Hepatocyte (in vitro differentiated cells): ENCODE results near the gene RXRA. TPM values are rescaled to one million over a fixed set of nuclear protein-coding genes. Genes with fewer than 3 reads are reported as not detected.

Experiments
- DNase-seq: peaks from one replicate; pipeline ENCODE4 v3.0.0-alpha.2; 2016; ENCODE audit warnings: low spot score
- H2AFZ ChIP-seq: fragments of 200-600 bp; sonication (generic); 2 replicates; pipeline ENCODE4 v1.6.0; 2016; ENCODE audit warnings: antibody characterized with exemption, mild to moderate bottlenecking
- H3K27ac ChIP-seq: fragments of 200-600 bp; sonication (generic); 2 replicates; pipeline ENCODE4 v1.5.1; 2016; ENCODE audit warnings: mild to moderate bottlenecking
- H3K27me3 ChIP-seq: fragments of 200-600 bp; sonication (generic); 2 replicates; pipeline ENCODE4 v1.6.1; 2016
- H3K36me3 ChIP-seq: fragments of 200-600 bp; sonication (generic); replicated peaks from 2 replicates; pipeline ENCODE4 v1.5.1; 2016; ENCODE audit warnings: low read depth; ENCODE audit not compliant: insufficient read depth
- H3K4me1 ChIP-seq: fragments of 200-600 bp; sonication (generic); 2 replicates; pipeline ENCODE4 v1.5.1; 2016; ENCODE audit warnings: mild to moderate bottlenecking, moderate library complexity; ENCODE audit not compliant: insufficient read depth
- H3K4me2 ChIP-seq: fragments of 200-600 bp; sonication (generic); 2 replicates; pipeline ENCODE4 v1.6.0; 2016
- H3K4me3 ChIP-seq: fragments of 200-600 bp; sonication (generic); 2 replicates; pipeline ENCODE4 v1.5.1; 2016; ENCODE audit warnings: mild to moderate bottlenecking
- H3K79me2 ChIP-seq: fragments of 200-600 bp; sonication (generic); 2 replicates; pipeline ENCODE4 v1.6.0; 2017; ENCODE audit warnings: mild to moderate bottlenecking
- H3K9me2 ChIP-seq: fragments of 200-600 bp; sonication (generic); replicated peaks from 2 replicates; pipeline ENCODE4 v1.6.0; 2017; ENCODE audit warnings: mild to moderate bottlenecking; ENCODE audit not compliant: insufficient read depth
- H3K9me3 ChIP-seq: fragments of 200-600 bp; sonication (generic); 2 replicates; pipeline ENCODE4 v1.5.1; 2016; ENCODE audit warnings: low read depth, mild to moderate bottlenecking
- H4K20me1 ChIP-seq: fragments of 200-600 bp; sonication (generic); 2 replicates; pipeline ENCODE4 v1.6.0; 2016; ENCODE audit warnings: mild to moderate bottlenecking; ENCODE audit not compliant: insufficient read depth, poor library complexity, severe bottlenecking
- EZH2 ChIP-seq: fragments of 200-600 bp; sonication (generic); IDR thresholded peaks from 2 replicates; pipeline ENCODE4 v1.6.1; 2016; ENCODE audit warnings: antibody characterized with exemption, mild to moderate bottlenecking, borderline replicate concordance
- EZH2phosphoT487 ChIP-seq: fragments of 200-600 bp; sonication (generic); IDR thresholded peaks from one replicate; pipeline ENCODE4 v1.6.1; 2018; ENCODE audit warnings: antibody characterized with exemption, mild to moderate bottlenecking, low read depth, moderate library complexity; ENCODE audit not compliant: unreplicated experiment, severe bottlenecking
- WGBS: methylation state at CpG from one replicate; pipeline ENCODE4 v1.1.6; 2016; ENCODE audit warnings: low lambda C conversion rate; ENCODE audit errors: missing lambda C conversion rate; 5-methylcytosine and 5-hydroxymethylcytosine counted together
- polyA plus RNA-seq: library from polyadenylated mRNA; unstranded; fragments of >200 nt; fragmentation: Nextera tagmentation; extraction: Ambion mirVana; gene quantifications from 2 replicates; pipeline ENCODE4 v1.2.1, GENCODE V29; 2016
- total RNA-seq: library from RNA; depleted of rRNA; stranded (reverse); fragments of >200 nt; gene quantifications from 2 replicates; pipeline ENCODE4 v1.2.3, GENCODE V29; 2014
- TF ChIP-seq, protein P1 (sequence below): fragments of 200-600 bp; sonication (generic); IDR thresholded peaks from 2 replicates; pipeline ENCODE4 v1.5.1; 2016; ENCODE audit warnings: antibody characterized with exemption, mild to moderate bottlenecking; ENCODE audit not compliant: poor library complexity

Gene RXRA
- total and polyA plus RNA-seq, 2 experiments from 2014 or later = 35.9 to 41.6 TPM

DNA sequence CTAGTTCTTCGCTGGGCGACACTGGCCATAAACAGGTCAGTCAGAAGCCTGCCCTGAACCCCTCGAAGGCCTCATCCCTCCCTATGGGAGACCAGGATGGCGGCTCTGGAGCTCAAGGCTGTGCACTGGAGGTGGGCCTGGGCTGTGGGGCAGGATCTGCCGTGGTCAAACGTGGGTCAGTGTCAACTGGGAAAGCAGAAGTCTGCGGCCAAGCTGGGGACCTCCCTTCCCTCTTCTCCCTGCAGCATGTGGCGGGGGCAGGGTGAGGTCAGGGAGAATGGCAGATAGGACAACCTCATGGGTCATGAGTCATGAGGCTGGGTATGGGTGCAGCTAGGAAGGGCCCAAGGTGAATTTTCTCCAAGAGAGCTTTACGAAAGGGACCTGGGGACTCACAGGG, 132.9 kb downstream of the RXRA start:
- TF ChIP-seq EZH2 (no peak), EZH2phosphoT487 (no peak)
- TF ChIP-seq, protein P1, sequence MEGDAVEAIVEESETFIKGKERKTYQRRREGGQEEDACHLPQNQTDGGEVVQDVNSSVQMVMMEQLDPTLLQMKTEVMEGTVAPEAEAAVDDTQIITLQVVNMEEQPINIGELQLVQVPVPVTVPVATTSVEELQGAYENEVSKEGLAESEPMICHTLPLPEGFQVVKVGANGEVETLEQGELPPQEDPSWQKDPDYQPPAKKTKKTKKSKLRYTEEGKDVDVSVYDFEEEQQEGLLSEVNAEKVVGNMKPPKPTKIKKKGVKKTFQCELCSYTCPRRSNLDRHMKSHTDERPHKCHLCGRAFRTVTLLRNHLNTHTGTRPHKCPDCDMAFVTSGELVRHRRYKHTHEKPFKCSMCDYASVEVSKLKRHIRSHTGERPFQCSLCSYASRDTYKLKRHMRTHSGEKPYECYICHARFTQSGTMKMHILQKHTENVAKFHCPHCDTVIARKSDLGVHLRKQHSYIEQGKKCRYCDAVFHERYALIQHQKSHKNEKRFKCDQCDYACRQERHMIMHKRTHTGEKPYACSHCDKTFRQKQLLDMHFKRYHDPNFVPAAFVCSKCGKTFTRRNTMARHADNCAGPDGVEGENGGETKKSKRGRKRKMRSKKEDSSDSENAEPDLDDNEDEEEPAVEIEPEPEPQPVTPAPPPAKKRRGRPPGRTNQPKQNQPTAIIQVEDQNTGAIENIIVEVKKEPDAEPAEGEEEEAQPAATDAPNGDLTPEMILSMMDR = no peak
- Histone ChIP-seq H3K27me3 (no peaks in the 10 kb centered on the region), H3K9me3 (no peaks in the 10 kb centered on the region), H3K4me1 (peaks cover 30% of the 10 kb centered on the region), H3K36me3 (no peaks in the 10 kb centered on the region), H3K4me3 (no peak overlapping the region), H3K4me2 (peak overlapping the region; percentile 41), H3K27ac (peak overlapping the region; percentile 98), H3K9me2 (no peaks in the 10 kb centered on the region), H2AFZ (no peak overlapping the region), H4K20me1 (no peaks in the 10 kb centered on the region), H3K79me2 (no peaks in the 10 kb centered on the region)
- no peak for DNase-seq
- WGBS = 90% methylated on average over 9 of the region's 9 CpGs

DNA sequence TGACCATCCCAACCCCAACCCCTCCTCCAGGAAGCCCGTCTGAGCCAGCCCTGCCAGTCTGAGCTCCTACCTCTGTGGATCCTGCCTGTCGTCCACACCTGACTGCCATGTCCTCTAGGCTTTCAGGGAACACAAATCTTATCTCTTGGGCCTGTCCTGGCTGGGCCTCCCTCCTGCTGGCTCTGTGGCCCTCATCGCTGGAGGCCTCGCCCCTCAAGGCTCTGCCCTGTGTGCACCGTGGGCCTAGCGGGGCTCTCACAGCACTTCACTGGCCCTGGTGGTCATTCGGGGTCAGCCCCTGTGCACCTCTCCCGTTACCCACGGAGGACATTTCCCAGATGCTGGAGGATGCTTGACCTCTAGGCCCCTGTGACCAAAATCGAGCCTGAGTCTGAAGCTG, 133.3 kb downstream of the RXRA start:
- H2AFZ ChIP-seq = no peak overlapping the region
- no peak for TF ChIP-seq EZH2
- TF ChIP-seq EZH2phosphoT487 = no peak
- TF ChIP-seq, protein P1 = no peak
- H3K9me2 ChIP-seq = no peaks in the 10 kb centered on the region
- no peaks in the 10 kb centered on the region for H3K9me3 ChIP-seq
- H3K27ac ChIP-seq = no peak overlapping the region
- whole genome bisulfite sequencing = 91% methylated on average over 10 of the region's 10 CpGs
- H4K20me1 ChIP-seq = no peaks in the 10 kb centered on the region
- no peaks in the 10 kb centered on the region for H3K79me2 ChIP-seq
- H3K4me2 ChIP-seq = no peak overlapping the region
- H3K4me3 ChIP-seq = no peak overlapping the region
- no peaks in the 10 kb centered on the region for H3K36me3 ChIP-seq
- H3K4me1 ChIP-seq = peaks cover 30% of the 10 kb centered on the region
- DNase-seq = no peak
- no peaks in the 10 kb centered on the region for H3K27me3 ChIP-seq

DNA sequence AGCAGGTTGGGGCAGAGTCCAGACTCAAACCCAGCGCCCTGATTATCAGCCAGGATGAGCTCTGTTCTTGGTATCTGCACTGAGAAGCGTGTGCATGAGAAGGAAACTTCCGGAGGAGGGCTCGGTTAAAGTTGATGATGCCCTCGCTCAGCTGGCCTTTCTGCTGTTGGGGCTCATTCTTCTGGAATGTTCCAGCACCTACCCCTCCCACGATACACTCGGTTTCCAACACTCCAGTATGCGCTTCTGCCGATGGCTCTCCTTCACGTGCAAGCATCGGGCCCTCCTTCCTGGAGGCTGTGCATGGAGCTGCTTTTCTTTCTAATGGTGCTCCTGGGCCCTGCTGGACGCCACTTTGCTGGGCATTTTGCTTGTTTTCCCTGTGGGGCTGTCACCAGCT, 134.0 kb downstream of the RXRA start:
- DNase-seq = no peak
- H3K79me2 ChIP-seq = no peaks in the 10 kb centered on the region

More for the DNA sequence above, 134.0 kb downstream of the RXRA start:
- no peak for TF ChIP-seq EZH2
- TF ChIP-seq, protein P1 = no peak
- TF ChIP-seq EZH2phosphoT487 = no peak
- H3K4me3 ChIP-seq = no peak overlapping the region
- H2AFZ ChIP-seq = no peak overlapping the region
- H3K9me3 ChIP-seq = no peaks in the 10 kb centered on the region
- no peak overlapping the region for H3K27ac ChIP-seq
- H3K4me1 ChIP-seq = peaks cover 30% of the 10 kb centered on the region
- 93% methylated on average over 12 of the region's 12 CpGs for WGBS
- no peak overlapping the region for H3K4me2 ChIP-seq
- H4K20me1 ChIP-seq = no peaks in the 10 kb centered on the region
- H3K9me2 ChIP-seq = no peaks in the 10 kb centered on the region
- H3K27me3 ChIP-seq = no peaks in the 10 kb centered on the region
- no peaks in the 10 kb centered on the region for H3K36me3 ChIP-seq
